ENCODE measurements around the gene SMIM35. TPM values are rescaled to one million over a fixed set of nuclear protein-coding genes. Genes with fewer than 3 reads are reported as not detected.

Gene SMIM35
- total RNA-seq, 4 donors from 2014 or later: not detected

- Histone ChIP-seq H3K36me3 (no peaks in the 10 kb centered on the region), H3K27ac (no peak overlapping the region), H3K9me3 (no peaks in the 10 kb centered on the region), H3K27me3 (peaks cover 8% of the 10 kb centered on the region), H3K4me1 (peaks cover 0 to 15% (median 10%) of the 10 kb centered on the region in 4 donors), H3K4me3 (no peak overlapping the region)
- DNase-seq: no peak
- in situ Hi-C loops (cut with MboI; ENCODE audit: low pct_ligation_motif_present in 1 of 4, low pct_unique_long_range_greater_than_20kb in 1 of 4, low sequenced_read_pairs in 3 of 4) (no loop called here), intact Hi-C loops (cut with DNase I; ENCODE audit: low total_unique reads) (no loop called here)
- 88% methylated on average over 3 of the region's 3 CpGs; no CpG with 5 or more reads in 1 of the 2 donors for WGBS, 2 donors (ENCODE audit: low coverage in 1 of 2)
- TF ChIP-seq POLR2A (IDR thresholded peaks at IDR 0.05) (no peak), EP300 (IDR thresholded peaks at IDR 0.05; ENCODE audit: low read depth) (no peak), CTCF (IDR thresholded peaks at IDR 0.05) (no peak), POLR2AphosphoS5 (IDR thresholded peaks at IDR 0.05) (no peak)
Observed at GRCh38 chr11:117983163-117983475, 103.6 kb downstream of the SMIM35 start.

DNA sequence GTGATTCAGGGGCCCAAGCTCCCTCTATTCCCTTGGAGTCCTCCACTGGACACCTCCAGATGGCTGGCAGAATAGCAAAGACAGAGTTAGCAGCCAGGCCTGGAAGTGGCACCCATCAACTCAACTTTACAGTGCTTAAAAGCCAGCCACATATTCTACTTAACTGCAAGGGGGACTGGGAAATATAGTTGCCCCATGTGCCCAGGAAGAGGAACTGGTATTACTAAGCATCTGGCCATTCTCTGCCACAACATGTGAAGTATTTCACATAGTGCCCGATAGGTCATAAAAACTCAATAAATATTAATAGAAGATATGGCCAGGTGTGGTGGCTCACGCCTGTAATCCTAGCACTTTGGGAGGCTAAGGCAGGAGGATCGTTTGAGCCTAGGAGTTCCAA lies 106.0 kb downstream of the SMIM35 start:
- no peaks in the 10 kb centered on the region for H3K36me3 ChIP-seq
- peak overlapping the region in 1 of 4 donors; percentile 55 for H3K27ac ChIP-seq
- intact Hi-C loops (cut with DNase I; ENCODE audit: low total_unique reads) (no loop called here), in situ Hi-C loops (cut with MboI; ENCODE audit: low pct_ligation_motif_present in 1 of 4, low pct_unique_long_range_greater_than_20kb in 1 of 4, low sequenced_read_pairs in 3 of 4) (no loop called here)
- WGBS, 2 donors (ENCODE audit: low coverage in 1 of 2): 88 to 93% methylated on average over 2 to 3 of the region's 3 CpGs
- DNase-seq: no peak
- no peaks in the 10 kb centered on the region for H3K9me3 ChIP-seq
- H3K4me3 ChIP-seq: no peak overlapping the region
- TF ChIP-seq CTCF (IDR thresholded peaks at IDR 0.05) (no peak), EP300 (IDR thresholded peaks at IDR 0.05; ENCODE audit: low read depth) (no peak)
- peaks cover 0 to 5% (median 3%) of the 10 kb centered on the region in 4 donors for H3K4me1 ChIP-seq
- no peaks in the 10 kb centered on the region for H3K27me3 ChIP-seq

- no peak for TF ChIP-seq POLR2A (IDR thresholded peaks at IDR 0.05)
- TF ChIP-seq EP300 (IDR thresholded peaks at IDR 0.05; ENCODE audit: low read depth): no peak
- TF ChIP-seq CTCF (IDR thresholded peaks at IDR 0.05): no peak
- no peak for TF ChIP-seq POLR2AphosphoS5 (IDR thresholded peaks at IDR 0.05)
- WGBS, 2 donors (ENCODE audit: low coverage in 1 of 2): 43 to 67% methylated on average over 1 to 2 of the region's 2 CpGs
- no peaks in the 10 kb centered on the region for H3K36me3 ChIP-seq
- H3K9me3 ChIP-seq: no peaks in the 10 kb centered on the region
- in situ Hi-C loops (cut with MboI; ENCODE audit: low pct_ligation_motif_present in 1 of 4, low pct_unique_long_range_greater_than_20kb in 1 of 4, low sequenced_read_pairs in 3 of 4) (no loop called here), intact Hi-C loops (cut with DNase I; ENCODE audit: low total_unique reads) (no loop called here)
- no peak for DNase-seq
- H3K4me3 ChIP-seq: no peak overlapping the region
- H3K27ac ChIP-seq: peak overlapping the region in 3 of 4 donors; percentile 14 to 55 (median 17)
- H3K27me3 ChIP-seq: no peaks in the 10 kb centered on the region
- peaks cover 0 to under 1% (median under 1%) of the 10 kb centered on the region in 4 donors for H3K4me1 ChIP-seq
Observed at GRCh38 chr11:117980280-117980679, 106.5 kb downstream of the SMIM35 start.

GRCh38 chr11:117979481-117980211 lies 107.1 kb downstream of the SMIM35 start:
- Histone ChIP-seq H3K9me3 (no peaks in the 10 kb centered on the region), H3K4me1 (no peaks in the 10 kb centered on the region), H3K4me3 (no peak overlapping the region), H3K36me3 (no peaks in the 10 kb centered on the region), H3K27ac (peak overlapping the region; percentile 7 to 55 (median 27)), H3K27me3 (no peaks in the 10 kb centered on the region)
- intact Hi-C loops (cut with DNase I; ENCODE audit: low total_unique reads): no loop called here
- 81 to 83% methylated on average over 2 to 7 of the region's 7 CpGs for WGBS, 2 donors (ENCODE audit: low coverage in 1 of 2)
- TF ChIP-seq POLR2A (IDR thresholded peaks at IDR 0.05) (peak; percentile 31), POLR2AphosphoS5 (IDR thresholded peaks at IDR 0.05) (peak in 1 of 3 donors; percentile 60), EP300 (IDR thresholded peaks at IDR 0.05; ENCODE audit: low read depth) (no peak), CTCF (IDR thresholded peaks at IDR 0.05) (no peak)
- in situ Hi-C loops (cut with MboI; ENCODE audit: low pct_ligation_motif_present in 1 of 4, low pct_unique_long_range_greater_than_20kb in 1 of 4, low sequenced_read_pairs in 3 of 4): no loop called here
- no peak for DNase-seq

Data from transverse colon (tissue), 4 donors.